Activated T-helper 17 cell treated with anti-CD3 and anti-CD28 coated beads, Interleukin-2, amount 50 U/mL, for 72 hours (primary cell): ENCODE data around the gene KCTD15. TPM values are rescaled to one million over a fixed set of nuclear protein-coding genes. Genes with fewer than 3 reads are reported as not detected.
A peak's percentile ranks its signal among the peaks of the same experiment; 100 is the strongest.

ENCODE experiments used
- ATAC-seq: fragments of 150-1000 bp; cut with Tn5 transposase; replicated peaks from 2 replicates; pipeline ENCODE4 v1.10.0; 2021; ENCODE audit warnings: mild to moderate bottlenecking, moderate library complexity
- H3K27ac Mint-ChIP-seq: one replicate; pipeline ENCODE4 v1.8.0; 2022; ENCODE audit warnings: mixed read lengths
- H3K27me3 Mint-ChIP-seq: one replicate; pipeline ENCODE4 v1.8.0; 2022; ENCODE audit warnings: mixed read lengths
- H3K36me3 Mint-ChIP-seq: one replicate; pipeline ENCODE4 v1.8.0; 2022; ENCODE audit warnings: low read depth, mild to moderate bottlenecking, mixed read lengths
- H3K4me1 Mint-ChIP-seq: one replicate; pipeline ENCODE4 v1.8.0; 2022; ENCODE audit warnings: mixed read lengths
- H3K4me3 Mint-ChIP-seq: one replicate; pipeline ENCODE4 v1.8.0; 2022; ENCODE audit warnings: mild to moderate bottlenecking, mixed read lengths
- H3K9me3 Mint-ChIP-seq: one replicate; pipeline ENCODE4 v1.8.0; 2022; ENCODE audit warnings: mixed read lengths
- total RNA-seq, 2 donors: library from RNA; stranded (reverse); gene quantifications; one replicate each; pipeline ENCODE4 v1.2.3, GENCODE V29; 2022

The KCTD15 gene
- total RNA-seq, 2 donors from 2014 or later = 8.4 to 11.7 TPM

DNA sequence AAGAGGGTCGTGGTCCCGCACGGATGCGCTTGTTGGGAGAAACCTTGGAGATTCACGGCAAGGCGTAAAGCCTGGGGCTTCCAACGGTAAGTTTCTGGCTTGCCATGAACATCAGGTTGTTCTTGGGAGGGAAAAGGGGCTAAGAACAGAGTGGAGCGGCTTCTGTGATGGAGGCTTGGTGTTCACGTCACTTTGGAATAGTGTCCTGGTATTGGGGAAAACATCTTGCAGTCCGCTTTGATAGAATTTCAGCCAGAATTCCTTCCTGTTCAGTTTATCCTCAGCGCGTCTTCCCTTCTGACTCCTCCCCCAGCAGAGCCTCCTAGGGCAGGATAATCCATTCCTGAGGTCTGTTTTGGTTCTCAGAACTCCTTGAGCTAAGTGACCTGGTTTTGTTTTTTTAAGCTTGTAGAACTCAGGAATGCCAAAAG, 2.0 kb downstream of the KCTD15 start:
- no peaks in the 10 kb centered on the region for H3K9me3 Mint-ChIP-seq
- H3K4me3 Mint-ChIP-seq = peak overlapping the region; percentile 9
- no peaks in the 10 kb centered on the region for H3K27me3 Mint-ChIP-seq
- no peak for ATAC-seq
- peaks cover 4% of the 10 kb centered on the region for H3K36me3 Mint-ChIP-seq
- no peaks in the 10 kb centered on the region for H3K4me1 Mint-ChIP-seq
- no peak overlapping the region for H3K27ac Mint-ChIP-seq

DNA sequence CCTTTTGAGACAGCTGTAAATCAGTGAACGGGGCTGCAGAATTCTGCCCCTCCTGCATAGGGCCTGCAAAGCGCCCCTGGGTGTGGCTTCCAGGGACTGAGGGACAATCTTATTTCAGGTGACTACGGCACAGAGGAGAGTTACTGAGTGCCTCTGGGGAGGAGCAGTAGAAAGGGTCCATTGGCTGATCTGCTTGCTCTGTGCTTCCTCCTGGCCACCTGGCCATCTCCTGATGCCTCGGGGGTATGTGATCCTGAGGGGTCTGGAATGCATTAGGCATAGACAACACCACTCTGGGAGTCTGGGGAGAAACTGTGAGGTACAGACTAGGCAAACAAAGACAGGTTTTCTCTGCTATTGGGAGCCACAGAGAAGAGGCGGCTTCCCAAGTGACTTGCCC, 2.8 kb downstream of the KCTD15 start:
- Mint-ChIP-seq H3K27me3 (no peaks in the 10 kb centered on the region), H3K36me3 (peaks cover 9% of the 10 kb centered on the region), H3K9me3 (no peaks in the 10 kb centered on the region), H3K4me1 (no peaks in the 10 kb centered on the region), H3K4me3 (no peak overlapping the region), H3K27ac (no peak overlapping the region)
- ATAC-seq = no peak

DNA sequence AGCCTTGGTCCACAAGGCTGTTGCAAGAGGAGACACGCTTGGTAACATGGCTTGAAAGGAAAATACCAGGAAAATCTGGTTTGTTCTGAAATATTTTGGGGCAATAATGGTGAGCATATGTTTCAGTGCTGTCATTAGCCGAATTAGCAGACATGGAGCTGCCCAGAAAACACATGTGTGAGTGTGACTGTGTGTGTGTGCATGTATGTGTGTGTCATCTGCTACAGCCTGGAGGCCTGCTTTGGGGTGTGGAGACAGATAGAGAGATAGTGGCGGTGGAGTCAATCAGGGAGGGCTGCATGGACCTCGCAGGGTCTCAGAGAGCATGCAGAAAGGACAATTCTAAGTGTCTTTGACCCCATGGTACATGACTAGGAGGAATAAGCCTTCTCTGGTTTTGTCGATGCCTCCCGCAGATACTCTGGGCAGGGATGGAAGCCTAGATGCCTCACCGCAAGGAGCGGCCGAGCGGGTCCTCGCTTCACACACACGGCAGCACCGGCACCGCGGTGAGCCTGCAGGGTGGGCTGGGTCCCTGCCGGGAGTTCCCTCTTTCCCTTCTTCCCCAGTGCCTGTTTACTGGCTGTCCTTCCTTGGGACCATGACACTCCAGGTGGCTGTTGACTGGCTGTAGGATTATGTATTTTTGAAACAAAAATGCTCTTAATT, 3.5 kb downstream of the KCTD15 start:
- Mint-ChIP-seq H3K9me3 (no peaks in the 10 kb centered on the region), H3K27me3 (no peaks in the 10 kb centered on the region), H3K4me3 (no peak overlapping the region), H3K36me3 (peaks cover 9% of the 10 kb centered on the region), H3K4me1 (no peaks in the 10 kb centered on the region), H3K27ac (no peak overlapping the region)
- no peak for ATAC-seq

DNA sequence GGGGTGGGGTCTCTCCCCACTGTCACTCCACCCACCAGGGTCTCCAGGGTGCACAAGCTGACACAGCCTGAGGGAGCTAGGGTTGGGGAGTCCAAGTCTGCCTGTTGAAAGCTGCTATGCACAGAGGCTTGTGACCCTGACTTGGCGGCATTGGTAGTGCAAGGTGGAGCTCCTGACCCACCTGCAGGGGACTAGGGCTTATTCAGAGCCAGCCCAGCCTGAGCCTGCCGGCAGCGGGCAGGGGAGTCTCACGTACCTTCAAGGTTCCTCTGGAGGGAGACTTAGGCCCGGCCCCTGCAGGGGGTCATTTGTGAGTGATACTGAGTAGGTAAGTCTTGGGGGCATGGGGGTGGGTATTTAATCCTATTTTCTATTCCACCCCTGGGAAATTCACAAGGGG, 4.7 kb downstream of the KCTD15 start:
- H3K36me3 Mint-ChIP-seq = peaks cover 14% of the 10 kb centered on the region
- no peak overlapping the region for H3K4me3 Mint-ChIP-seq
- ATAC-seq = no peak
- no peaks in the 10 kb centered on the region for H3K9me3 Mint-ChIP-seq
- H3K4me1 Mint-ChIP-seq = peaks cover 6% of the 10 kb centered on the region
- H3K27me3 Mint-ChIP-seq = no peaks in the 10 kb centered on the region
- no peak overlapping the region for H3K27ac Mint-ChIP-seq

DNA sequence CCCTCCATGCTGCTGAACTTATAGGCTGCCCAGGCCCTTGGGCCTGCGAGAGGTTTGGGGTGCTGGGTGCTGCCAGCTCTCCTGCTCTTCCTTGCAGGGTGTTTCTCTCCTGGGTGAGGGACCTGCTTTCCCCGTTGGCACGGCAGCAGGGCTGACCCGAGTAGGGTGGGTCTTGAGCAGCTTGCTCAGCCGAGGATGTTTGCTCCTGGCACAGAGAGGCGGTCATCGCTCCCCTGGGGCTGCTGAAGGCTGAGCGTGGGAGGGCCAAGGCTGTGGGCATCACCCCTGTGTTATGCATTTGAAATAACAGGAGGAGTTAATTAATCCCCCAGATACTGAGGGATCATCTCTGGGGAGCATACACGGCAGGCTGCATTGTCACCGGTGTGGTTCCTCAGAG, 5.3 kb downstream of the KCTD15 start:
- H3K27me3 Mint-ChIP-seq = no peaks in the 10 kb centered on the region
- H3K9me3 Mint-ChIP-seq = no peaks in the 10 kb centered on the region
- H3K4me1 Mint-ChIP-seq = peaks cover 6% of the 10 kb centered on the region
- ATAC-seq = no peak
- H3K4me3 Mint-ChIP-seq = no peak overlapping the region
- H3K27ac Mint-ChIP-seq = peak overlapping the region; percentile 67
- H3K36me3 Mint-ChIP-seq = peaks cover 14% of the 10 kb centered on the region

DNA sequence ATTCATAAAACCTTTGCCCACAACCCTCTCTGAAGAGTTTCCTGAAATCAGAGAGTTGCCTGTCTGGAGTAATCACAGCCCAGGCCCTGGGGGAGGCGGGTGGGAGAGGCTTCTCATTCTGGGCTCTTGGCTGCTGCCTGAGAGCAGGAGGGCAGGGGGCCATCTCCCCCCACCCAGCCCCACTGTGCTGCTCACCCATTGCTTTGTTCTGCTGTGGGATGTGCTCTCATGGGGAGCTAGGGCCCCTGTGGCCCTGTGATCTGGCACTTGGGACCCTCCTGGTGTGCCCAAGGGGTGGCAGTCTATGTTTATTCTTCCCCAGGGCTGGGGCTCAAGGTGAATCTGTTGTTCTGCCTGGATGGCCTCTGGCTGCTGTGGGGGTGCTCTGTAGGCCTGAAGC, 6.1 kb downstream of the KCTD15 start:
- Mint-ChIP-seq H3K27ac (no peak overlapping the region), H3K4me3 (no peak overlapping the region), H3K4me1 (peaks cover 6% of the 10 kb centered on the region), H3K9me3 (no peaks in the 10 kb centered on the region), H3K36me3 (peaks cover 14% of the 10 kb centered on the region), H3K27me3 (no peaks in the 10 kb centered on the region)
- no peak for ATAC-seq

DNA sequence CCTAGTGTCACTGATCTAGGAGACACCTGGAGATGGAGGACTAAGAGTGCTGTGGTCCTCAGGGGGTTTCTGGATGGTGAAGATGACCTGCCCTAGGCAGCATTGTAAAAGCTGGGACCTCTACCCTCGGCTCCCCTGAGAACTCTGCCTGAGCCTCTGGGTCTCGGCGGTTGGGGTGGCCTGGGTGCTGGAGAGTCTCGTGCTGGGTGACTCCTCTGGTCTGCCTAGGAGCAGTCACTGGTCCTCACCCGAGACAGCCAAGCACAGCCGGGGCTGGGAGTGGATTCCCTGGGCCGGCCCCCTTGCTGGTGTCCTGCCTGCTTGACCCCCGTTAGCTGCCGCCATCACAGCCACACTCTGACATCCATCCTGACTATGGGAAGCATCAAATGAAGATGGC, 6.7 kb downstream of the KCTD15 start:
- H3K27me3 Mint-ChIP-seq = no peaks in the 10 kb centered on the region
- H3K4me1 Mint-ChIP-seq = peaks cover 10% of the 10 kb centered on the region
- no peak for ATAC-seq
- no peak overlapping the region for H3K4me3 Mint-ChIP-seq
- H3K36me3 Mint-ChIP-seq = peaks cover 14% of the 10 kb centered on the region
- H3K27ac Mint-ChIP-seq = no peak overlapping the region
- no peaks in the 10 kb centered on the region for H3K9me3 Mint-ChIP-seq

DNA sequence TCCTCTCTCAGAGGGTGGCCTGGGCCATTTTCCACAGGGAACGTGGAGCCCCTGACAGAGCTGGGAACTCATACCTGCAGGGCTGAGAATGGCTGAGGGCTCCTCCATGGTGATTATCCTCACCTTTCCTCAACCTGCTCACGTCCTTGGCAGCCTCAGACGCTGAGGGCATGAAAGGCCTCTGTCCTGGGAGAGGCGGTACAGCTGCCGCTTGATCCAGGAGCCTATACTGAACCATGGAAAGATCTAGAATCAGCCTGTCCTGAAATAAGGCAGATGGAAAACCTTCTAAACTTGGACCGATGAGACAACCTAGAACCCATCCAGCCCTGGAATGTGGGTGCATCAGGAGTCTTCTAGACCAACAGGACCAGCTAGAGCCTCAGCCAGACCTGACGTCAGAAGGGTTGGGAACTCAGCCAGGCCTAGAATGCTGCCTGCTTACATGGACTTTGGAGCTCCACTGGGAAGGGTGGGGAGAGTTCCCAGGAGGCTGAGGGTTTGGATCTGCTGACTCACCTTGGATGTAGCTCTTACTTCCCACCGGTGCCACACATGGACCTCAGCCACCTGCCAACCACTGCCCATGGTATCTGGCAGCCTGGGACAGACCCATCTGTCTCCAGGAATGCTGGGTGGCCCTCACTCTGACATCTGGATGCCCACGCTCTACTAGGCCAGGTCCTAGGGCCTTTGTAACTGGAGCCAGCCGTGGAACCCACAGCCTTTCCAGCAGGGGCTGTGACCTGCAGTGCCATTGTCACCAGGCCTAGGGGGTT, 7.5 kb downstream of the KCTD15 start:
- no peak overlapping the region for H3K27ac Mint-ChIP-seq
- no peaks in the 10 kb centered on the region for H3K27me3 Mint-ChIP-seq
- H3K4me1 Mint-ChIP-seq = peaks cover 11% of the 10 kb centered on the region
- ATAC-seq = no peak
- H3K4me3 Mint-ChIP-seq = no peak overlapping the region
- no peaks in the 10 kb centered on the region for H3K9me3 Mint-ChIP-seq
- H3K36me3 Mint-ChIP-seq = peaks cover 14% of the 10 kb centered on the region

DNA sequence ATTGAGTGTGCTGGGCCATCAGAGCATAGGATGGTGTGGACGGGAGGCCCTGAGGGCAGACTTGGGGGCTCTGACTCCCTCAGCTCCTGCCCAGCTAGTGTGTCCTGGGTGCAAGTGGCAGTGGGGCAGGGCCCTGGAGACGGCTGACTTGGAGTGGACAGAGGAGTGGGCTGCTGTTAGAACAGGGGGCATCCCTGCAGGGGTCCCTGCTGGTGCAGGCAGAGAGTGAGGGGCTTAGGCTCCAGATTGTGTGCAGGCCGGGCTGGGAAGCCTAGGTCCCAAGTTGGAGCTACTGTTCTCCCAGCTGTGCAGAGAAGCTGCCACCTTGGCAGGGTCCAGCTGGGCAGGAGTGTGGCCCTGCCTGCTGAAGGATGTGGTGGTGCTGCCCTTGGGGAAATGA, 8.6 kb downstream of the KCTD15 start:
- Mint-ChIP-seq H3K9me3 (no peaks in the 10 kb centered on the region), H3K4me1 (peaks cover 11% of the 10 kb centered on the region), H3K27ac (no peak overlapping the region), H3K4me3 (no peak overlapping the region), H3K36me3 (peaks cover 21% of the 10 kb centered on the region), H3K27me3 (no peaks in the 10 kb centered on the region)
- no peak for ATAC-seq

DNA sequence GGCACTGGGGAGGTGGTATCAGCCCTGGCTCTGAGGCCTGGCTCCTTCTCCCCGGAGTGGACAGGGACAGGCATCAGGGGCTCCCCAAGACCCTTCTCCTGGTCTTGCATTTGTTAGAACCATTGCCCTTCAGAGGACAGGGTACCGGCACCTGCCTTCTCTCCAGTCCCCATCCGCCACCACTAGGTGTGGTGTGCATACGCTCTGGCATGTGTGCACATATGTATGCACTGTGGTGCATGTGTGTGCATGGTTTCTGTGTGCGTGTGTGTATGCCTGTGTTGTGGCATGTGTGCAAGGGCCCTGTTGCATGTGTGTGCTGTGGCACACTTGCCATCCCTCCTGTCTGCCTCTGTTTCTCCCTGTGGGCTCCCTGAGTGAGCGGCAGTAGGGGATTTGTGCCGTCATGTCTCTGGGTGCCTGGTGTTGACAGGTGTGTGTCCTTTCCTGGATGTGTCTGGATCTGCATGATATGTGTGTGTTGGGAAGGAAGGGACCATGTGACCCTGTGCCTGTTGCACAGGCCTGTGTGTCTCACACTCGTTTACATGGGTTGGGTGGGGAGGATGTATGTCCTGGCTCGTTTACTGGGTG, 9.3 kb downstream of the KCTD15 start:
- no peak for ATAC-seq
- Mint-ChIP-seq H3K27me3 (no peaks in the 10 kb centered on the region), H3K4me3 (peak overlapping the region; percentile 3), H3K4me1 (peaks cover 11% of the 10 kb centered on the region), H3K9me3 (no peaks in the 10 kb centered on the region), H3K27ac (no peak overlapping the region), H3K36me3 (peaks cover 26% of the 10 kb centered on the region)

DNA sequence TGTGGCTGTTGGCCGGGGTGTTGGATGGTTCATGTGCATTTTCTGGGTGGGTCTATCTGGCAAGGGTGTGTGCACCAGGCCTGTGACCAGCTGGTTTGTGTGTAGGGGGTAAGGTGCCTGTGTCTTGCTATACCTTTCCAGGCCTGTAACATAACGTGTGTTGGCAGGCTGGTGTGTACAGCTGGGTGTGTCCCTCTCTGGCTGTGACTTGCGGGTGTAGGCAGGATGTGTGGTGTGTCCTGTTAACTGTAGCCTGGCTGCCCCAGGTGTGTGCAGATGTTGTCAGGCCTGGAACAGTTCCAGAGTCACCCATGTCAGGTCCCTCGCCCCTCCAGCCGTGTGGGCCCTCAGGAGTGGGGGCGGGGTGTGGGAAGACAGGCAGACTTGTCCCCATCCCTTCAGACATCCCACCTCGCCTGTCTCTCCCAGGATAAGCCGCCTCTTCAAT, 9.8 kb downstream of the KCTD15 start:
- H3K4me3 Mint-ChIP-seq = peak overlapping the region; percentile 3
- H3K36me3 Mint-ChIP-seq = peaks cover 28% of the 10 kb centered on the region
- no peaks in the 10 kb centered on the region for H3K9me3 Mint-ChIP-seq
- H3K27me3 Mint-ChIP-seq = no peaks in the 10 kb centered on the region
- peaks cover 11% of the 10 kb centered on the region for H3K4me1 Mint-ChIP-seq
- no peak for ATAC-seq
- H3K27ac Mint-ChIP-seq = no peak overlapping the region

DNA sequence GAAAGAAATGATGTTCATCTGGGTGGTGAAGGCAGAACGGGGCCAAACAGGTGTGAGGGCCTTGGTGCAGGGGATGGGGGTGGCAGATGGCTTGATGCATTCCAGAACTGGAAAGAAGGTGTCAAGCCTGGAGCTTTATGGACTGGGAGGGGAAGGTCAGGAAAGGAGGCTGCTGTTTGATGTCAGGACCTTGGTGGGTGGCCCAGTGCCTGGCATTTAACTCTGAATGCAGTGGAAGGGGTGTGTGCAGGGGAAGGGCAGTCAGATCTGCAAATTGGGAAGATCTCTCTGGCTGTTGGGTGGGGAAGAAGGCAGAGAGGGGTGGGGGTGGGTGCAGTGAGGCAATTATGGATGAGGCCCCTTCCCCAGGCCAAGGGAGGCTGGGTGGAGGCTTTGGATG, 11.7 kb downstream of the KCTD15 start:
- Mint-ChIP-seq H3K27ac (no peak overlapping the region), H3K27me3 (no peaks in the 10 kb centered on the region), H3K36me3 (peaks cover 34% of the 10 kb centered on the region), H3K9me3 (no peaks in the 10 kb centered on the region), H3K4me1 (peaks cover 11% of the 10 kb centered on the region), H3K4me3 (no peak overlapping the region)
- no peak for ATAC-seq

DNA sequence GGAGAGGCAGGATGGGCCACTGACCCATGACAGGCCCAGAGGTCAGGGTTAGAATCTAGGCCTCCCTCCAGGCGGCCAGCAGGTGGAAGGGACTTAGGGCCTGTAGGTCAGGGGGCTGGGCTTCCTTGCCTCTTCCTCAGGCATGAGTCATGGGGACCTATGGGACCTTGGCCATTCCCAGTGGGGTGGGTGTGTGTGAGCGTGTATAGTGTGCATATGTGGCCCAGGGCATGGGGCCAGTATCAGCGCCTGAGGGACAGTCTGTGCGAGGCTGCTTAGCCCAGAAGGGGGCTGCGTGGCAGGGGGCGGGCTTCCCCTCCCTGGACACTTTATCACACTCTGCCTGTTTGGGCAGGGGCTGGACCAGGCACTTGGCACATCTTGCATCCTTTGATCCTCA, 13.3 kb downstream of the KCTD15 start:
- Mint-ChIP-seq H3K4me3 (no peak overlapping the region), H3K9me3 (no peaks in the 10 kb centered on the region), H3K4me1 (peaks cover 11% of the 10 kb centered on the region), H3K27me3 (no peaks in the 10 kb centered on the region), H3K36me3 (peaks cover 27% of the 10 kb centered on the region), H3K27ac (no peak overlapping the region)
- no peak for ATAC-seq

DNA sequence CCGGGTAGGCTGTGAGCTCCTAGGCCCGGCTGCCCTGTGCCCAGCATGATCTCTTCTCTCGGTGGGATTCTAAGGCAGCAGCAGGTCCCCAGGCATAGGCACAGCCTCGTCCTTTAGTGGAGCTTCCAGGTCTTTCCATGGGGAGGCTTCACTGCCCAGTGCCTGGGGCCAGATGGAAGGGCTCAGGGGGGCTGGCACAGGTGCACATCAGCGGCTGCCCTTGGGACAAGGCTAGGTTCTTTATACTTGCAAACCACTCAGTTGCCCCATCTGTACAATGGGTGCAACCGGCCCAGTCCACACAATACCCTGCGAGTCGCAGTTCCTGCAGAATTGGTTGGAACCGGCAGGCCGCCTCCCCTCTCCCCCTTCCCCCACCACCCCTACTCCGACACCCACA, 14.2 kb downstream of the KCTD15 start:
- no peak overlapping the region for H3K4me3 Mint-ChIP-seq
- no peaks in the 10 kb centered on the region for H3K9me3 Mint-ChIP-seq
- no peaks in the 10 kb centered on the region for H3K27me3 Mint-ChIP-seq
- H3K4me1 Mint-ChIP-seq = peaks cover 11% of the 10 kb centered on the region
- H3K36me3 Mint-ChIP-seq = peaks cover 27% of the 10 kb centered on the region
- no peak overlapping the region for H3K27ac Mint-ChIP-seq
- ATAC-seq = no peak

DNA sequence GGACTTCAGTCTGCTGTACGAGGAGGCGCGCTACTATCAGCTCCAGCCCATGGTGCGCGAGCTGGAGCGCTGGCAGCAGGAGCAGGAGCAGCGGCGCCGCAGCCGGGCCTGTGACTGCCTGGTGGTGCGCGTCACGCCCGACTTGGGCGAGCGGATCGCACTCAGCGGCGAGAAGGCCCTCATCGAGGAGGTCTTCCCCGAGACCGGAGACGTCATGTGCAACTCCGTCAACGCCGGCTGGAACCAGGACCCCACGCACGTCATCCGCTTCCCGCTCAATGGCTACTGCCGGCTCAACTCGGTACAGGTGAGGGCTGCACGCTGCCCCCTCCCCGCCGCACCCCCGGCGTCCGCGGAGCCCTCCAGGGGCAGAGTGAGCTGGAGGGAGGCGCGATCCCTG, 14.6 kb downstream of the KCTD15 start:
- H3K36me3 Mint-ChIP-seq = peaks cover 23% of the 10 kb centered on the region
- peaks cover 7% of the 10 kb centered on the region for H3K4me1 Mint-ChIP-seq
- H3K27ac Mint-ChIP-seq = no peak overlapping the region
- no peak for ATAC-seq
- H3K9me3 Mint-ChIP-seq = no peaks in the 10 kb centered on the region
- no peaks in the 10 kb centered on the region for H3K27me3 Mint-ChIP-seq
- H3K4me3 Mint-ChIP-seq = no peak overlapping the region
